Body of pancreas (tissue), 4 donors: Measurements from ENCODE around the gene CPN1.

Experiments used
- CTCF ChIP-seq, 7 experiments: fragments of 450-650 bp in 4 of 7; fragments of 200-600 bp in 3 of 7; sonication (generic) in 3 of 7; IDR thresholded peaks; one replicate each; pipeline ENCODE4 v1.5.1; 2016 to 2019; ENCODE audit warnings: antibody characterized with exemption in 7 of 7
- POLR2A ChIP-seq, 3 donors: fragments of 450-650 bp; IDR thresholded peaks; one replicate each; pipeline ENCODE4 v1.6.1; 2016; ENCODE audit warnings: antibody characterized with exemption in 3 of 3, mild to moderate bottlenecking in 2 of 3

GRCh38 chr10:100021322-100021721, 60.3 kb downstream of the CPN1 start:
- TF ChIP-seq CTCF (IDR thresholded peaks at IDR 0.05) (no peak), POLR2A (IDR thresholded peaks at IDR 0.05) (no peak)
